Measurements from ENCODE around the gene OR8I2.
"Not testable (repeated sequence)": the region's sequence is repeated elsewhere in the genome, so short reads cannot be mapped to it uniquely, and the experiment has no call there.

The OR8I2 gene

GRCh38 chr11:56093008-56093407, at the start of gene OR8I2:
TSS of gene OR8I2 (plus strand) at chr11:56093308. CDS start at chr11:56093308, 0 bp downstream.
- no peak for DNase-seq

- no peak for DNase-seq
Observed at GRCh38 chr11:56045538-56045937, 47.6 kb upstream of the OR8I2 start.

GRCh38 chr11:56048480-56048879, 44.6 kb upstream of the OR8I2 start:
- DNase-seq, result no peak

- no peak for DNase-seq
Observed at GRCh38 chr11:56049487-56049886, 43.6 kb upstream of the OR8I2 start.

GRCh38 chr11:56056366-56056765, 36.7 kb upstream of the OR8I2 start:
- not testable (repeated sequence) for DNase-seq

- DNase-seq, result not testable (repeated sequence)
Observed at GRCh38 chr11:56057661-56058237, 35.4 kb upstream of the OR8I2 start.

- not testable (repeated sequence) for DNase-seq
Observed at GRCh38 chr11:56058260-56058780, 34.8 kb upstream of the OR8I2 start.

GRCh38 chr11:56066980-56067379, 26.1 kb upstream of the OR8I2 start:
- DNase-seq, result no peak

GRCh38 chr11:56089697-56090096, 3.4 kb upstream of the OR8I2 start:
- no peak for DNase-seq

GRCh38 chr11:56103210-56103737, 10.2 kb downstream of the OR8I2 start, which contains the start of gene OR8H2:
TSS of gene OR8H2 (plus strand) at chr11:56103687. CDS start at chr11:56105043, 1,356 bp downstream.
- no peak for DNase-seq

GRCh38 chr11:56122073-56122472, 29.0 kb downstream of the OR8I2 start, which contains the start of gene OR8H3:
TSS of gene OR8H3 (plus strand) at chr11:56122373. CDS start at chr11:56122373, 0 bp downstream.
- DNase-seq, result no peak

- DNase-seq, result no peak
Observed at GRCh38 chr11:56140151-56140661, 47.1 kb downstream of the OR8I2 start, which contains the start of gene OR8J3. TSS of gene OR8J3 (minus strand) at chr11:56140201. CDS start at chr11:56137718, 2,483 bp downstream.

- not testable (repeated sequence) for DNase-seq
Observed at GRCh38 chr11:56143681-56144080, 50.6 kb downstream of the OR8I2 start.
